Caco-2 (cell line): Measurements from ENCODE around the gene CAMKMT. TPM values are rescaled to one million over a fixed set of nuclear protein-coding genes. Genes with fewer than 3 reads are reported as not detected.

Experiments used
- BruUV-seq: library from RNA; stranded (reverse); fragments of 400-500 nt; replicated peaks from 2 replicates; lab custom pipeline; 2021; lab: Mats Ljungman, UMichigan
- CTCF ChIA-PET: fragments of 300-600 bp; sonication (Branson Sonifier 250); formaldehyde crosslinking; loops from one replicate; lab custom pipeline; 2022; ENCODE audit warnings: antibody characterized with exemption; lab: Charles Lee
- POLR2A ChIA-PET: fragments of 300-600 bp; sonication (Branson Sonifier 250); formaldehyde crosslinking; loops from one replicate; lab custom pipeline; 2022; ENCODE audit warnings: antibody characterized with exemption; lab: Charles Lee
- DNase-seq, 2 experiments: peaks; one replicate each; pipeline versions ENCODE4 v3.0.0 to v3.0.0-alpha.2; 2020 to 2022
- H3K27me3 ChIP-seq: replicated peaks from 2 replicates; pipeline ENCODE4 v1.6.0; 2011; ENCODE audit warnings: low read length; ENCODE audit not compliant: control insufficient read depth, insufficient read depth
- H3K36me3 ChIP-seq: 2 replicates; pipeline ENCODE4 v1.5.1; 2011; ENCODE audit warnings: low read length; ENCODE audit not compliant: control insufficient read depth, insufficient read depth
- H3K4me1 ChIP-seq: fragments of 250-450 bp; sonication (Bioruptor Pico); 2 replicates; pipeline ENCODE4 v1.5.1; 2020; ENCODE audit warnings: mild to moderate bottlenecking
- H3K4me3 ChIP-seq: 2 replicates; pipeline ENCODE4 v1.5.1; 2011; ENCODE audit warnings: low read depth, mild to moderate bottlenecking, control low read depth, low read length
- H3K9me3 ChIP-seq: fragments of 250-450 bp; sonication (Bioruptor Pico); 2 replicates; pipeline ENCODE4 v1.5.1; 2020; ENCODE audit warnings: mild to moderate bottlenecking, moderate library complexity
- H3K27ac Mint-ChIP-seq: one replicate; pipeline ENCODE4 v1.8.0; 2022; ENCODE audit warnings: mixed read lengths; ENCODE audit not compliant: unreplicated experiment
- H3K27me3 Mint-ChIP-seq: one replicate; pipeline ENCODE4 v1.8.0; 2022; ENCODE audit warnings: mixed read lengths; ENCODE audit not compliant: insufficient read depth, unreplicated experiment
- H3K36me3 Mint-ChIP-seq: one replicate; pipeline ENCODE4 v1.8.0; 2022; ENCODE audit warnings: mild to moderate bottlenecking, mixed read lengths; ENCODE audit not compliant: insufficient read depth, unreplicated experiment
- H3K4me1 Mint-ChIP-seq: one replicate; pipeline ENCODE4 v1.8.0; 2022; ENCODE audit warnings: low read depth, mixed read lengths; ENCODE audit not compliant: unreplicated experiment
- H3K4me3 Mint-ChIP-seq: one replicate; pipeline ENCODE4 v1.8.0; 2022; ENCODE audit warnings: mild to moderate bottlenecking, moderate library complexity, mixed read lengths; ENCODE audit not compliant: unreplicated experiment
- H3K9me3 Mint-ChIP-seq: one replicate; pipeline ENCODE4 v1.8.0; 2022; ENCODE audit warnings: mixed read lengths; ENCODE audit not compliant: unreplicated experiment
- CTCF ChIP-seq, 2 experiments: fragments of 200-600 bp in 1 of 2; IDR thresholded peaks; 1 replicate in 1 of 2; 2 replicates in 1 of 2; pipeline versions ENCODE4 v1.5.1 to v1.8.0; 2011 to 2022; ENCODE audit warnings: antibody characterized with exemption in 1 of 2, control low read depth in 1 of 2, inconsistent platforms in 1 of 2, low read depth in 1 of 2, low read length in 1 of 2, mild to moderate bottlenecking in 1 of 2, moderate library complexity in 1 of 2; ENCODE audit not compliant: insufficient read depth in 1 of 2, severe bottlenecking in 1 of 2, unreplicated experiment in 1 of 2
- intact Hi-C: fragments of 100-400 bp; cut with micrococcal nuclease; formaldehyde crosslinking; loops from one replicate; pipeline ENCODE4 v1.10.0; 2022; ENCODE audit not compliant: unreplicated experiment
- total RNA-seq: library from RNA; stranded (reverse); gene quantifications from 2 replicates; pipeline ENCODE4 v1.2.3, GENCODE V29; 2022

CAMKMT gene
- total RNA-seq, 1 experiment from 2014 or later, result 25.2 TPM

GRCh38 chr2:44804406-44805265 is 442.9 kb downstream of the CAMKMT start:
- H3K4me3 Mint-ChIP-seq, result no peak overlapping the region
- no peak overlapping the region for H3K27ac Mint-ChIP-seq
- no peak for TF ChIP-seq CTCF (IDR thresholded peaks at IDR 0.05; ENCODE audit: insufficient read depth in 1 of 2, low read depth in 1 of 2, low read length in 1 of 2, severe bottlenecking in 1 of 2, unreplicated experiment in 1 of 2)
- no peaks in the 10 kb centered on the region for H3K36me3 Mint-ChIP-seq
- H3K27me3 ChIP-seq, result no peaks in the 10 kb centered on the region; the same call in 1 of the 2 replicates
- no peak overlapping the region for H3K4me3 ChIP-seq
- no TSS peak for BruUV-seq
- no peaks in the 10 kb centered on the region for H3K9me3 Mint-ChIP-seq
- no peaks in the 10 kb centered on the region for H3K4me1 ChIP-seq
- intact Hi-C loops, result no loop called here
- H3K9me3 ChIP-seq, result no peaks in the 10 kb centered on the region
- H3K27me3 Mint-ChIP-seq, result peaks cover 11% of the 10 kb centered on the region
- no peaks in the 10 kb centered on the region for H3K4me1 Mint-ChIP-seq
- CTCF ChIA-PET, result interaction anchor here (0.9 kb wide), 1 partner anchor 325 kb away, joined by 3 read pairs; no protein-coding TSS in a partner anchor
- H3K36me3 ChIP-seq, result no peaks in the 10 kb centered on the region
- POLR2A ChIA-PET, result no interaction called here
- no peak for DNase-seq

- no peak overlapping the region for H3K27ac Mint-ChIP-seq
- no peak overlapping the region for H3K4me3 Mint-ChIP-seq
- no peak overlapping the region for H3K4me3 ChIP-seq
- no TSS peak for BruUV-seq
- H3K4me1 Mint-ChIP-seq, result no peaks in the 10 kb centered on the region
- peaks cover 16% of the 10 kb centered on the region for H3K27me3 Mint-ChIP-seq
- no peaks in the 10 kb centered on the region for H3K36me3 ChIP-seq
- no peaks in the 10 kb centered on the region; the same call in 1 of the 2 replicates for H3K27me3 ChIP-seq
- no peaks in the 10 kb centered on the region for H3K9me3 Mint-ChIP-seq
- H3K4me1 ChIP-seq, result no peaks in the 10 kb centered on the region
- intact Hi-C loops, result no loop called here
- POLR2A ChIA-PET, result interaction anchor here (0.5 kb wide), 1 partner anchor 48 kb away, joined by 3 read pairs; no protein-coding TSS in a partner anchor
- no peaks in the 10 kb centered on the region for H3K36me3 Mint-ChIP-seq
- DNase-seq, result no peak
- no peaks in the 10 kb centered on the region for H3K9me3 ChIP-seq
- CTCF ChIA-PET, result no interaction called here
- TF ChIP-seq CTCF (IDR thresholded peaks at IDR 0.05; ENCODE audit: insufficient read depth in 1 of 2, low read depth in 1 of 2, low read length in 1 of 2, severe bottlenecking in 1 of 2, unreplicated experiment in 1 of 2), result no peak
Observed at GRCh38 chr2:44805401-44806235, 443.9 kb downstream of the CAMKMT start.
